HG03558 (cell line): ENCODE measurements around the gene CEACAM16.

Experiments used
- ATAC-seq: cut with Tn5 transposase; IDR thresholded peaks from one replicate; pipeline ENCODE4 v1.9.1; 2021; ENCODE audit warnings: moderate number of reproducible peaks; ENCODE audit not compliant: unreplicated experiment; ENCODE audit errors: extremely low read depth

The CEACAM16 gene

GRCh38 chr19:44722131-44723121 is 23.5 kb downstream of the CEACAM16 start:
- no peak for ATAC-seq

GRCh38 chr19:44723299-44723951 is 24.5 kb downstream of the CEACAM16 start:
- ATAC-seq, result no peak

GRCh38 chr19:44723952-44724319 is 25.0 kb downstream of the CEACAM16 start:
- no peak for ATAC-seq

GRCh38 chr19:44725251-44725650 is 26.3 kb downstream of the CEACAM16 start:
- no peak for ATAC-seq

GRCh38 chr19:44725684-44726083 is 26.7 kb downstream of the CEACAM16 start:
- no peak for ATAC-seq

- ATAC-seq, result no peak
Measured at GRCh38 chr19:44726465-44726864, 27.5 kb downstream of the CEACAM16 start.

GRCh38 chr19:44728178-44728577 is 29.2 kb downstream of the CEACAM16 start:
- ATAC-seq, result no peak

- ATAC-seq, result no peak
Measured at GRCh38 chr19:44729516-44730033, 30.6 kb downstream of the CEACAM16 start.

- ATAC-seq, result no peak
Measured at GRCh38 chr19:44731081-44731480, 32.1 kb downstream of the CEACAM16 start.

GRCh38 chr19:44731622-44732021 is 32.7 kb downstream of the CEACAM16 start:
- ATAC-seq, result no peak

- no peak for ATAC-seq
Measured at GRCh38 chr19:44732235-44733014, 33.5 kb downstream of the CEACAM16 start.

- no peak for ATAC-seq
Measured at GRCh38 chr19:44734357-44734756, 35.4 kb downstream of the CEACAM16 start.

GRCh38 chr19:44735011-44735410 is 36.1 kb downstream of the CEACAM16 start:
- ATAC-seq, result no peak

GRCh38 chr19:44737238-44738071 is 38.5 kb downstream of the CEACAM16 start:
- ATAC-seq, result no peak

- no peak for ATAC-seq
Measured at GRCh38 chr19:44738136-44738535, 39.2 kb downstream of the CEACAM16 start.

GRCh38 chr19:44738603-44739558 is 39.9 kb downstream of the CEACAM16 start:
- ATAC-seq, result no peak

- ATAC-seq, result no peak
Measured at GRCh38 chr19:44740351-44740824, 41.4 kb downstream of the CEACAM16 start.

- no peak for ATAC-seq
Measured at GRCh38 chr19:44741258-44741731, 42.3 kb downstream of the CEACAM16 start.
